ENCODE data around the gene CCDC192.

Gene CCDC192

GRCh38 chr5:127810017-127810416, 106.8 kb downstream of the CCDC192 start:
- no peak for DNase-seq (ENCODE audit: low read depth)

DNA sequence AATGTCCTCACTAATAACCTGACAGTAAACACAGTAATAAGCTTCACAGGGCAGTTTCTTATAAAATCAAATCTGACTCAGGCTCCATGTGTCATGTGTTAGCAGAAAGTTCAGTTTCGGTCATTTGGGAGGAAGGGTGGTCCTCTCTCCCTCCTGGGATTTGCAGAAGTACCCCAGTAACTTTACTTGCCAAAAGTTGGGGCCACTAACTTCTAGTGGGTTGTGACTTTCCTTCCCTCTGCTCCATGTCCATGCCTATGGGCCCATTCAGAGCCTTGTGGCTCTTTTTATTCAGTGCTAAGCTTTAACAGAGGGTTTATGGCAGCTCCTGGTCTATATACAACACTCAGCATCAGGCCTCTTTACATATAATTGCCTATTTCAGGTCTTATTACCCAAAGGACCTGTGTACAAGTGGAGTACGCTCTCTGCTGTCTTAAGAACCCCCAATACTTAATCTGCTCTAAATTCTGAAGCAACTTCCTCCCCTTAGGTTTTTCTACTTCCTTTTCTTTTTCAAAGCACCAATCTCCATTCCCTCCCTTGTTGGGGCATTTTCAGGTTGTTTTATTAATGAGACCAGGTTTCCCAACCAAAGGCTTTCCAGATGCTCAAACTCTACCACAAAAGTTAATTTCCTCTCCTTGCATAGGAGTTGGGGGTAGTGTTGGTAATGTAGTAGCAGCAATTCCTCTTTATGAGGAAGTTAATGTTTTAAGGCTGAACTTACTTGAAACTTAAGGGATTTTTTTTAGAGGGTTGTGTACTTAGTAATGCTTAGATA, 107.7 kb downstream of the CCDC192 start:
- no peak for DNase-seq (ENCODE audit: low read depth)

DNA sequence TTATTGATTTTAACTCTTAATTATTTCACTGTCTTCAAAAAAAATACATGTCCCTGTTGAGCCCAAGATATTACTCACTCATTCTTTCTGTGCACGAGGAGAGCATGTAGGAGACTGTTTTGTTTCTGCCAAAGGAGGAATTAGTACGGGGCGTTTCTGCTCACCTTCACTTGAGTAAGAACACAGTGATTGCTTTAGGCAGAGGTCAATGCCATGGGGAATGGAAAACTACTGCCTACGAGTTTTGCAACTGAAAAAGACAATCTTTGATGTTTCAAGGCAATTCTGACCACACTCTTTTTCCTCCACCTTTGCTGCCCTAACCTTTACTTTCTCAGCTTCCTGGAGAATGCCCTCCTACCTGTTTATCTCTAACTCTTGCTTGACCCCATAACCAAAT, 109.4 kb downstream of the CCDC192 start:
- DNase-seq (ENCODE audit: low read depth) = no peak

GRCh38 chr5:127813633-127814587, 110.7 kb downstream of the CCDC192 start:
- peak; percentile 76 for DNase-seq (ENCODE audit: low read depth)

DNA sequence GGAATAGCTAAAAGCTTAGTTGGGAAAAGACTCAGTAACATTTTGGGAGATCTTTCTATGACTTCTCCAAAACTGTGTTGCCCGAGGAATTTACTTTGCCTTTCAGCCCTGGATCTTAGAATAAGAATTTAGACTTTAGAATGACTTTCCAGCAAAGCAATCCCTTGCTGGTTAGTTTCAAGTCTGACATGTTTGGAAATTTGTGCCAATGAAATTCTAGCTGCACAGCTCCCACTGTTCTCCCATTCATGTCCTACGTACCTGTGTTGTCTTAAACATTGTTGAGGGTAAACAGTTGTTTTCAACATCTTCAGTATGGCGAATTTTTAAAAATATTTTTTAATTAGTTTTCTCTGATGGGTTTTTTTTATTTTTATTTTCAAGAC, 111.4 kb downstream of the CCDC192 start:
- DNase-seq (ENCODE audit: low read depth) = no peak

- DNase-seq (ENCODE audit: low read depth) = no peak
These were observed 117.8 kb downstream of the CCDC192 start for GRCh38 chr5:127820910-127821553.

DNA sequence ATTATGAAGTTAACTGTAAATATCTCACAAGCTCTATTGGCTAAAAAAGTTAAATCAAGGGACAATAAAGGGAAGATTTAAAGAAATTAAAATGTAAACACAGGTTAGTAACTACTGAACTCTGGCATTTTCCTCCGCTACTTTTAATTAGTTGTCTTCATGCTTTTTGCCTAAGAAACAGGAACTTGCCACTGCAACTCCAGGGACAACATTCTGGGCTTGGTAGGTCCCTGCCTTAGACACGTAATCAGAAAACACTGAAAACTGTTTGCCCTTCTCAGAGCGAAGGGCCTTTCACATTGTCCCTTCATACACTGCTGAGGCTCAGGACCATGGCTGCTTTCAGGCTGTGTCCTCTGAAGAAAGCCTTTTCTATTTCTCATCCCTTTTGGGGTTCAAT, 118.7 kb downstream of the CCDC192 start:
- DNase-seq (ENCODE audit: low read depth) = no peak

DNA sequence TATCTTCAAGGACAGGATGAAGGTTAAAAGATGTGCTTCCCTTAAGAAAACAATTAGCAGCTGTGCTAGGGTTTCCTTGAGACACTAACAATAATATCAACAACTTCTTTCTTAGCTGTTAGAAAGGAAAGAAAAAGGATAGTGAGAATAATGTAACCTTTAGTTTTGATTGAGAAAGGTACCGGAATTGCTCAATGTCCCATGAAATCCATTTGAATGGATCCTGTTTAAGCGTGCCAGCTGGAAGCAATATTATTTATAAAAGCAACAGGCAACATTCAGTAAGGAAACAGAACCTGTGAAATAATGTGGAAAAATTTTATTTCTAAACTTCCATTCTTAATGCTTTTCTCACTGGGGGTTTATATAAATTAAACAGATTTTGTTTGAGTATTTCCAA, 120.9 kb downstream of the CCDC192 start:
- DNase-seq (ENCODE audit: low read depth) = no peak

DNA sequence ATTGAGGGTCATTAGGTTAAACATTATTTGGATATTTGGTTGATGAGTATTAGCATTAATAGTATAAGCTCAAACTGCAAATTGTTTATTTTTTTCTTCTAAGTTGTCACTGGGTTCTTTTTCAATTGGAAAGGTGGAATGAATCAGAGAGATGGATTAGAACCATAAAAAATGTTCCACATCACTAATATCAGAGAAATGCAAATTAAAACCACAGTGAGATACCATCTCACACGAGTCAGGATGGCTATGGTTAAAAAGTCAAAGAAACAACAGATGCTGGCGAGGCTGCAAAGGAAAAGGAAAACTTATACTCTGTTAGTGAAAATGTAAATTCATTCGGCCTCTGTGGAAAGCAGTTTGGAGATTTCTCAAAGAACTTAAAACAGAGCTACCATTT, 122.8 kb downstream of the CCDC192 start:
- DNase-seq (ENCODE audit: low read depth) = no peak

DNA sequence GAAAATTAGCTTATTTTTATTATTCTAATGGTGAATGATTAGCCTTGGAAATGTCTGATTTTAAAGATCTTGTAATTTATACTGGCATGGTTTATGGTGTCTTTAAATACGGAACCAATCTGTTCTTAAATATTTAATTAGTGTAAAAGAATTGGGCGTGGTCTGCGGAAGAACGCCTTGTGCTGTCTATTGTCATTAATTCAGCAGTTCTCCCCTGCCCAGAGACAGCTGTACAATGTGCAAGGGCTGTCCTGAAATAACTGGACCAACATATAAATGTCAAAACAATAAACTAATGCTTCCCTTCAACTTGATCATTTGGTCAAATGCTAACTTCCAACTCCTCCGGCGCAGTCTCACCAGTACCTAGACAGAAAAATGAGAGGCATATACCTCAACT, 124.3 kb downstream of the CCDC192 start:
- DNase-seq (ENCODE audit: low read depth) = no peak

- no peak for DNase-seq (ENCODE audit: low read depth)
These were observed 127.0 kb downstream of the CCDC192 start for GRCh38 chr5:127830157-127830556.

GRCh38 chr5:127830829-127831598, 127.8 kb downstream of the CCDC192 start:
- no peak for DNase-seq (ENCODE audit: low read depth)

GRCh38 chr5:127832067-127832466, 128.9 kb downstream of the CCDC192 start:
- DNase-seq (ENCODE audit: low read depth) = no peak

DNA sequence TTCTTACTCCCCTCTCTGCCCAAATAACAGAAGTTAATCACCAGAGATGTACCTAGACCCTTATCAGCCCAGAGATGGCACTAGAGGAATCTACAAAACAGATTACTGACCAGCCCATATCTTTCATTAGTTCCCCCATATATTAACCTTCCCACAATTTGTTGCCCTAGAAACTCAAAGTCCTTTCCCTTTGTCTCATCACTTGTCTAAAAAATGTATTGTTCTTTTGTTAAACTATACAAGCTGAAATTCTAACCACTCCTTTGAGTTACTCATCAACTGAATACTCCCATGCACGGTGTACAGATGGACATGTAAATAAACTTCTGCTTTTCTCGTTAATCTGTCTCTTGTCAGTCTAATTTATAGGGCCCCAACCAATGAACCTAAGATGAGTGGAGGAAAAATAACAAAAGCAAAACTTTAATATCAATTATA, 130.9 kb downstream of the CCDC192 start:
- DNase-seq (ENCODE audit: low read depth) = no peak

DNA sequence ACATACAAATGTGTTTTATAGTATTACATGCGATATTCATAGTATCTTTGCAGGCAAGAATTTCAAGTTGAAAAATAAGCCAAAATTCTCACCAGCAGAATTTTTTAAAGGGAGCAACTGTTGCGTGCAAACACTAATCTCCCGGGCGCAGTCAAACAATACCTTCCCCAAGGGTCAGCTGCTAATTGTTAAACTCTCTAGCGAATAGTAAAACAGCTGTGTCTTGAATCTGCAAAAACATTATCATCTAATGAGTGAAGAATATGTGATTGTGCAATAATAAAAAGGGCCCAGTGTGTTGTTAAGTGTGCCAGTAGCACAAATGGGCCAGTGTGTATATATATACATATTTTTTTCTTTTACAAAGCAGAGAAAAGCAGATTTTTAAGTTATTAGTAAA, 131.4 kb downstream of the CCDC192 start:
- DNase-seq (ENCODE audit: low read depth) = no peak

GRCh38 chr5:127838661-127839060, 135.5 kb downstream of the CCDC192 start:
- DNase-seq (ENCODE audit: low read depth) = no peak

- no peak for DNase-seq (ENCODE audit: low read depth)
These were observed 135.9 kb downstream of the CCDC192 start for GRCh38 chr5:127839072-127839471.

GRCh38 chr5:127839496-127840197, 136.5 kb downstream of the CCDC192 start:
- no peak for DNase-seq (ENCODE audit: low read depth)

GRCh38 chr5:127840198-127840524, 137.0 kb downstream of the CCDC192 start:
- DNase-seq (ENCODE audit: low read depth) = no peak

GRCh38 chr5:127840809-127841208, 137.6 kb downstream of the CCDC192 start:
- no peak for DNase-seq (ENCODE audit: low read depth)

- DNase-seq (ENCODE audit: low read depth) = no peak
These were observed 141.4 kb downstream of the CCDC192 start for GRCh38 chr5:127844581-127845021.

Measured in HS-5 (cell line).